A172 (cell line): ENCODE results near the gene CCDC85C. TPM values are rescaled to one million over a fixed set of nuclear protein-coding genes. Genes with fewer than 3 reads are reported as not detected.

Experiments
- DNase-seq: peaks from one replicate; pipeline ENCODE4 v3.0.0-alpha.2; 2015; ENCODE audit warnings: low spot score
- total RNA-seq: library from RNA; depleted of rRNA; stranded (reverse); fragments of >200 nt; shearing (Covaris generic); gene quantifications from 2 replicates; pipeline ENCODE4 v1.2.3, GENCODE V29; 2014

CCDC85C gene
- total RNA-seq, 1 experiment from 2014 or later = 84.9 TPM

DNA sequence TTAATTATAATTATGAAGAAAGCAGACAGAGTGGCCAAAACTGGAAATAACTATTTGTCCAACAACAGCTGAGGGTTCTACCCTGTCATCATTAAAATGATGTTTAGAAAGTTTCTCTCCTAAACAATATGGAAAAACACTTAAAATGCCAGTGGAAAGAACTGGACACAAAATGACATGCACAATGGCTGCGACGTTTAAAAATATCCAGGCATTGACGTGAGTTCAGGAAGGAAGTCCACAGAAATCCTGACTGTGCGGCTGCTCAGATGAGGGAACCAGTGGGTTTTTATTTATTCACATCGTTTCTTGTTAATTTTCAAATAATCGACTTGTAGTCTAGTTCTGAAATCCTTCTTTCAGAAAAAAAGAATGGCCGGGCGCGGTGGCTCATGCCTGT, 64.5 kb downstream of the CCDC85C start:
- no peak for DNase-seq

DNA sequence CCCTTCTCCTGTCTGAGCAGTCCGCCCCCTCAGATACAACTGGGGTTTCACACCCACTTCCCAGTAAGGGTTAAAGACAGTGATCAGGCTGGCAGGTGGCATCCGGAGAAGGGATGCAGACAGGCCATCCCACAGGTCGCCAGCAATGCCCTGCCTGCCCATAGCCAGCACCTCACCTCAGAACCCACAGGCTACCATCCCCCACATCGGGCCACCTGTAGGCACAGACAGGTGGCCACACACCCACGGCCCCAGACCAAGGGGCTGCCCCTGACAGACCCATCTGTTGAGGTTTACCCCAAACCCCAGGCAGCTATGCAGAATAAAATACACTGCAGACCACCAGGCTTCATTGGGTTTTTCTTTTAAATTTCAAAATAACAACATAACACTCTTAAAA, 65.3 kb downstream of the CCDC85C start:
- DNase-seq = no peak

DNA sequence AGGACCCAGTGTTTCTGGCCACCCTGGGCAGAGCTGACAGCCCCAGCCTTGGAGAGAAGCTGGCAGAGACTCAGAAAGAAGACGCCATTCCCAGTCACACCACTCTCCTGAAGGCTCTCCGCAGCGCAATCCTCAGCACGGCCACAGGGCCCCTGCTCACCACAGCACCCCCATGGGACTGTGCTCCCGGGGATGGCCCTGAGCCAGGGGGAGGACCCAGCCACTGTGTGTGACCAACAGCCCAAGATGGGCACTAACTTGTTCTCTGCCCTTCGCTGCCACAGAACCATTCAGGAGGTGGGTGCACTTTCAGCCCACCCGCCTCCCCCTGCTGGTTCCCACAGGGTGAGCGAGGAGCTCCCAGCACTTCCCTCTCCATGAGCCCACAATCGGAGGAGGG, 65.7 kb downstream of the CCDC85C start:
- DNase-seq = peak; percentile 43

DNA sequence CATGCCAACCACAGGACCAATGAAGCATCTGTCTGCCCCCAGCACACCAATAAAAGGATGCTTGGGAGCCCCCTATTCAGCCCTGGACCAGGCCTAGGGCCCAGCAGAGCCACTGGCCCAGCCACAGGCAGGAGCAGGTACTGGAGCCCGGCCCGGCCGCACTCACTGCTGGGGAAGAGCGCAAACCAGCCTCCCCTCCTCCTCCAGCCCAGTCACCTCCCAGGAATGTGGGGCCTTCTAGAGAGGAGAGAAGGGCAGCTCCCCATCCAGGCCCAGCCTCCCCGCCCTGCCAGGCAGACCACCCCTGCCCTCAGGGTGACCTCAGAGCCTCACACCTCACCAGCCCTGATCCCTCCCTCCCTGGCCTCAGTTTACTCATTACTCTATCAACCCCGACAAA, 66.6 kb downstream of the CCDC85C start:
- DNase-seq = peak; percentile 71

DNA sequence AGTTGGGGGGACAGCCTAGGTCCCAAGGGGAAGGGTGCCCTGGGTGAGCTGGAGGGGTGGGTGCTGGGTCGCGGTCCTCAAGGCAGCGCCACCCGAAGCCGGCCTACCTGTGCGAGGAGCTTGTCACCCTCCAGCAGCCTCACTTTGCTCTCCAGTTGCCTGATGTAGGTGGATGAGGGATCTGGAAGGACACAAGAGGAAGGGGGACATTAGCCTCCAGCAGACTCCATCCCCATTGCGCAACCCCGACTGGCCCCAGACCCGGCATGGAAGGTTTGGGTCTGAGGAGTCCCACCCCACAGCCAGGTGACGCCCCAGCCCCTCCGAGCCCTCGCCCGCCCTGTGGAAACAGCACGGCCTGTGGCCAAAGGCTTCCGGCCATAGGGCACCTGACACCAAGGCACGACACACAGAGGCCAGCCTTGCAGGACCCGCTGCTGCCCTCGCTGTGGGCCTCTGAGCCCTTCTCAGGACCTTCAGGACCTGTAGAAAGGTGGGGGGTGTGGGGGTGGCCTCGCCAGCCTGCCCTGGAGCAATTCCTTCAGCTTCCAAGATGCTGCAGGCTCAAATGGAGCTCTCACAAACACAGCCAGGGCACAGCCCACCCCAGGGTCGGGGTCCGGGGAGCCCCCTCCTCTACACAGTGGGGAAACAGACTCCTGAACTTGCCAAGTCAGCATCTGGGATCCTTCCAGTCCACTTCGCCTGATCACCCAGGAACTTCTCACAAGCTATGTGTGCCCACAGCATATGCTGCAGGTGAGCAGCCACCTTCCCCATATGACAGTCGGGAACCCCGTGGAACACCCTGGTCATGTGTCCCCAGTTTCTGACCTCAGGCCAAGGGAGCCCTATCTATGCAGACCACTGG, 67.9 kb downstream of the CCDC85C start:
- DNase-seq = no peak

DNA sequence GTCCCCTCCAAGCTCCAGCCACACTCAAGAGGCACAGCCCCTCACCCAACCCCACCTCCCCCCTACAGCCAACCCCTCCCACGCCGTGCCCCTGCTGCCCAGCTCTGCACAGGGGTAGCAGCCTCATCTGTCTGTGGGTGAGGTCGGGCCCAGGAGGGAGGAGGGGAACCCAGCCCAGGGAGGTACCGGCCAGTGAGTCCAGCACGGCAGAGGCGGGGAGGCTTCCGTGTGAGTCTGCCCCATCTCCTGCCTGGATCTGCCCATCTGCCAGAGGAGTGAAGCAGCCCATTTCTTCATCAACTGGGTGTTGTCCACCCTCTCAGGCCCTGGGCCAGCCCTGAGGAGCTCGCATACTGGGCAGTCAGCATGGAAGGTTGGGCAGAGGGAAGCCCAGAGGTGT, 68.6 kb downstream of the CCDC85C start:
- no peak for DNase-seq

DNA sequence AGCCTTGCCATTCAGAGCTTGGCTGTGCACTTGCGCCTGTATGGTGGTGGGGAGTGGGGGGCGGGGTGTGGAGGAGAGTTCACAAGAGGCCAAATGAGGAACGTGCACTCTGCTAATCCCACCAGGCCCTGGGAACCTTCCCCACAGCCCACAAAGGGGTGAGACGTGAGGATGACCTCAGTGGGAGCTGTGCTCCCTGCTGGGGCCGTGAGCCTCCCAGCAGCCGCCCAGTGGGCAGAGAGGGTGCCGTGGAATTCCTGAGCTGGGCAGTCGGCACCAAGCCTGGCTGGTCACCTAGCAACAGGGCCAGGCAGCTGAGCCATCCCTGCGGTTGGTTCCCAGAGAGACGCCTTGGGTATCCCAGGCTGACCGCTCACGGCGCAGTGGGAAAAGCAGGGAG, 69.1 kb downstream of the CCDC85C start:
- DNase-seq = peak; percentile 85

DNA sequence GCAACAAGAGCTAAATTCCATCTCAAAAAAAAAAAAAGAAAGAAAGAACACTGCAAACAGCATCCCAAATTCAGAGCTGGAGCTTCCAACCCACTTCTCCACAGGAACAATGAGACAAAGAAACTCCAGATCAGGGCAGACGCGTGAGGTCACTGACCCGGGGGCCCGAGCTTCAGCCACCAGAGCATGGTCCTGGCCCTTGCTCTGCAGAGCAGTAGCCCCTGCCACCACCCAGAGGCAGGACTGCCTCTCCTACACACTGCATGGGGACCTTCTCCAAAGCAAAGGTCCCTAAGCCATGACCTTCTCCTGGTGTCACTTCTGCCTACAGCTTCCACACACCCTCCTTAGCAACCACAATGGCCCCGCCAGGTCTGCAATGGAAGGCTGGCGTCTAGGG, 69.7 kb downstream of the CCDC85C start:
- DNase-seq = no peak

DNA sequence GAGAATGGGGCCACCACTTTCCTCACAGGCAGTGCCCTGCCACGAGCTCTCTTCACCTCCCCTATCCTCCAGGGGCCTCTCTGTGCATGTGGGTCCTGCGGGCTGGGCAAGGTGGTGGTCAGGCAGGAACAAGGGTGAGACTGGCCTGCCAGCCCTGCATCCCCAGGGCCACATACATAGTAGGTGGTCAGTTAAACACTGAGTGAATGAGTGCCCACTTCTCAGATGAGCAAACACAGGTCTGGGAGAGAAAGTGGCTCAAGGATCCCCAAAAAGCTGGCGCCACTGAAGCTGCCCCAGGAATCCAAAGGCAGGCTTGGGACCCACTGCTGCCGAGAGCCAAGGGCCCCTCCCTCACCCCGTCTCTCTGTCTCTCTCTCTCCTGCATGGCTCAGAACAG, 71.7 kb downstream of the CCDC85C start:
- no peak for DNase-seq

DNA sequence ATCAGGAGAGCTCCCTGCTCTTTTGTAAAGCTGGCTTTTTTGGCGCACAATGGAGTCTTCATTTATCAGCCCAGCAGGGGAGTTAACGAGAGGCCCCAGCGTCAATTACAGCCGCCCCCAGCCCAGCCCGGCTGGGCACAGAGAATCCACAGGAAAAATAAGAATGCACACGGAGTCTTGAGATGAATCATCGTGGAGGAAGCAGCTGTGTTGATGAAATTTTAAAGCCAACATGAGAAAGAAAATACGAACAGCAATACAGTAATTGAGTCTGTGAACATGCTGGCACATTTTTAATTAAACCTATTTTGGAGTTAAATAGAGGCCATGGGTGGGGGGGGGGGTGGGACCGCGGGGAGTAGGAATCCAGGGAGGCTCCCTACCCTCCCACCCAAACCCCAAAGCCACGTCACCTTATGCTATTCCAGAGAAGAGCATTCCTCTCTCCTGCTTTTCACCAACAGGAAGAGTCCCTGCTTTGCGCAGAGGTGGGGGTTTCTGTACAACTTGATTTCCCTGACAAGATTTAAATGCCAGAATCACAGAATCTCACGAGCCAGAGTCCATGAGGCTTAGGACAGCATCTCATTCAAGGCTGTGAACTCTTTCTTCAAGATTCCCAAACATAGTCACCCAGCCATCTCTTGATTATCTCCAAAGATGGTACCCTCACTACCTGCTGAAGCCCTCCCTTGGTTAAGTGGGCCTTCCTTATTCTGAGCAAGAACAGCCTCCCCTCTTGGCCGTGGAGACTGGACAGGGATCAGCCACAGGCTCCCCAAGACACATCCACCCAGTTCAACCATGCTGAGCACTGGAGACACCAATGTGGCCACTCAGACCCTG, 72.5 kb downstream of the CCDC85C start:
- peak; percentile 49 for DNase-seq

DNA sequence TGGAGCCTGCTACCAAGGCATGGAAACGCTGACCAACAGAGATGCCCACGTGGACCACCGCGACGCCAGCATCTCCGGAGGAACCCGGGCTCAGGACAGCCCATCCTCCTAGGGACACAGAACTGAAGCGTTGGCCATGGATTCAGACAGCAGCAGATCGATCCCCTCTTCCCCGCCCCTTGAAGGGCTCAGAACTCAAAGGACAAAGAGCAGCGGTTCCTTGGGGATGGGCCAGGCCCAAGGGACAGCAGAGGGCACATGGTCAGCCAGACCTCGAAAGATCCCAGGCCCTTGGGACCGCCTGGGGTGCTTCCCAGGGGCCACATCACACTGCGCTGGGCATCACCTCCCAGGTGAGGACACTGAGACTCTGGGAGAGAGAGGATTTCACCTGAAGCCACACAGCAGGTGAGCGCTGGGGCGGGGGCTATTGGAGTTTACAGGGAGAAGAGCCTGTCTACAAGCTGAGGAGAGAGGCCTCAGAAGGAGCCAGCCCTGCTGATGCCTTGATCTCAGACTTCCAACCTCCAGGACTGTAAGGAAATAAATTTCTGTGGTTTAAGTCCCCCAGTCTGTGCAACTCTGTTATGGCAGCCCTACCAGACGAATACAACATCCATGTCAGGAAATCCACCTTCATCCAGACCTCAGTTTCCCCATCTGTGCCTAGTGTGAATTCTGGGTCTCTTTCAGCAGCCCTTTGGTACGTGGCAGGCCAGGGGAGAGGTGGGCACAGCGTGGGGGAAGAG, 73.4 kb downstream of the CCDC85C start:
- DNase-seq = no peak

DNA sequence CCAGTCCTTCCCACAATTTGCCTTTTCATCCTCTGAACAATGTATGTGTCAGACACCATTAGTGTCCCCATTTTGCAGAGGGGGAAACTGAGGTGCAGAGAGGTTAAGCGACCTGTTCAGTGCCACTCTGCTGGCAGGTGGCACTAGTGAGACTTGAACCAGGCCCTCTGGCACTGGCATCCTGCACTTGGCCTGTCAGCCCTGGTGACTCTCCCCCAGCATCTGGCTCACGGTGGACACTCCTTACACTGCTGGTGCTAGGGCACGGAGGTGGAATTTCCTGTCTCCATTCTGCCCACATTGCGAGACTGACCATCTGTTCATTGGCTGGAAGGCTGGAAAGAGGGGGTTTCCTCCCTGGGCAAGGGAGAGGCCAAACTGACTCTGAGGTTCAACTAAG, 74.1 kb downstream of the CCDC85C start:
- peak; percentile 33 for DNase-seq

DNA sequence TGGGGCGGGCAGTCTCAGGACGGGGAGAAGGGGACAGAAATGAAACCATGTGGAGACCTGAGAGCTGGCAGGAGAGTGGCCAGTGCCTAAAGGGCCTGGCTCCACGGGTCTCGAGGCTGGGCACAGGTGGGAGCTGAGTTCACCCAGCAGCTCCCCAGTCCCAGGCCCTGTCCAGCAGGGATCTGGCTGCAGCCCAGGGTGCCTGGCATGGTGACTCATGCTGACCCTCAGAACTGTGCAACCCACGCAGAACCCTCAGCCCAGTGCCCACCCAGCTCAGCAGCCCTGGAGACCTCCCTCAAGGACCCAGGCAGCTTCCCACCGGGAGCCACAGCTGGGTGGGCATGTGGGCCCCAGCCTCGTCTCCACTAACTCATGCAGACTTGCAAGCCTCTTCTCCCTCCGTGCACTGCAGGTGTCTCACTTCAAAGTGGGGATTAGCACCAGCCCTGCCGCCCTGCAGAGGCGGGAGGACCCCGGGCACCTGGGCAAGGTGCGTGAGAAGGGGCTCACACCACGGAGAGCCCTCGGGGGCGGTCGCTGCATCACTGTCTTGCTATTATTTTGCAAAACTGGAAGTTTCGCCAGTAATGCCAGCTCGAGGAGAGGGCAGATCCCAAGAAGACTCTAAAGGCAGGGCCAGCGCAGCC, 76.5 kb downstream of the CCDC85C start:
- no peak for DNase-seq

DNA sequence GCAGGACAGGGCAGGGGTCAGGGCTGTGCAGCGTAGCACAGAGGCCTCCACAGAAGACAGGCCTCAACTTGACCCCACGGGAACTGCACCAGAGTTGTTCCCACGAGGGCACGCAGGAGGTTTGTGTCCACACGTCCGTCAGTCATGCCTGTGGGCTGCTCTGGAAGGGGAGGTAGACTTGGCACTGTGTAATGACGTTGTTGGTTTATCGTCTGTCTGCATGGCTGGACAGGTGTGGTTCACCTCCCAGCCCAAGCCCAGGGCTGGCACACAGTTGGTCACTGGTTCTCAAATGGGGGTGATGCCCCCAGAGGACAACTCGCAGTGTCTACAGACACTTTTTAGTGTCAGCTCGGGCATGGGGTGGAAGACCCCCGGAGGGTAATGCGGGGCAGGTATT, 77.0 kb downstream of the CCDC85C start:
- no peak for DNase-seq

DNA sequence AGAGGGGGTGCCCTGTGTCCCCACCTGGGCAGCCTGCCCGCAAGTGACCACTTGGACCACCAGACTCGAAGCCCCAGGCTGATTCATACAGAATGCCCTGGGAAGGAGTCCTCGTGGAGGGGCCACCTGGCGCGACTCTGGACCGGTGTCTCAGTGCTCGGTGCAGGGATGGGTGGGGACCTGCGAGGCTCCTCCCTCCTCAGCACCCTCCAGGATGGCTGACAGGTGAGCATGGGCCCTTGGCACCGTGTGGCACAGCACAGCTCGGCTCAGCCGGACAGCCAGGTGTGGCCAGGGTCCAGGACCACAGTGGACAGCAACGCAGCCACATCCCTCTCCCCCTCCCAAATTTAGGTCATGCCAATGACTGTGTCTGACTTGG, 78.3 kb downstream of the CCDC85C start:
- no peak for DNase-seq

DNA sequence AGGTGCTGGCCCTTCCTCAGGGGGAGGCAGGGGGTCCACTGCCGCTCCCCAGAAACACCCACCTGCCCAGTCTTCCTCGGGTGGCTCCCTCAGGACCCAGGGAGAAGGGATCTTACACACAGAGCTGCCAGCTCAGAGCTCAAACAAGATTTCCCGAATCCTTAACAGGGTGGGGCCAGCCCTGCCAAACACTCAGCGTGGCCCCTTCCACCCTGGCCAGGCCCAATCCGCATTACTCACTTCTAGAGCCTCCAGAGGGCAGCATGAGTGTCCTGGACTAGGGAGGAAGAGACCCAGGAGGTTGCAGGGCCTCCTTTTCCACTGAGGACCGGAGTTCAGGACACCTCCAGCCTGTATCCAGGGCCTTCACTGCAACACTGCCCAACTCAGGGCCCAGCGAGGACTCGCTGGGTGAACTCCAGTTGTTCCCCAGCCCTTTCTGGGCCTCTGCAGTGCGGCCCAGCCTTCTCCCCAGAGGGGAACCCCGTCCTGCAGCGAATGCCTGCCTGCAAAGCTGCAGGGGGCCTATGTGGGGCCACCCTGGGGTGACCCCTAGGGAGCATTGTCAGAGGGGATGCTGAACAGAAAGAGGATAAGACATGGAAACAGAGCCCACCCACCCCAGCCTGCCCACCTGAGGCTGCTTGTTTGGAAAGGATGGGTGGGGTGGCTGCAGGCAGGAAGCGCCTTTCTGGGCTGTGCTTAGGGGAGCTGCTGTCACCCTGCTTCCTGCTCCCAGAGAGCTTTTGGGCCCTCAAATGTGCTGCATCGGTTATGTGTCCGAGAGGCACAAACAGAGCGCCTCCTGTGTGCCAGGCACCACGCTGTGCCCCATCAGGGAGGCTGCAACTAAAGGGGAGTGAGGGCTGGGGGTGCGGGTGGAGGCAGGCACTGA, 79.0 kb downstream of the CCDC85C start:
- peak; percentile 61 for DNase-seq

DNA sequence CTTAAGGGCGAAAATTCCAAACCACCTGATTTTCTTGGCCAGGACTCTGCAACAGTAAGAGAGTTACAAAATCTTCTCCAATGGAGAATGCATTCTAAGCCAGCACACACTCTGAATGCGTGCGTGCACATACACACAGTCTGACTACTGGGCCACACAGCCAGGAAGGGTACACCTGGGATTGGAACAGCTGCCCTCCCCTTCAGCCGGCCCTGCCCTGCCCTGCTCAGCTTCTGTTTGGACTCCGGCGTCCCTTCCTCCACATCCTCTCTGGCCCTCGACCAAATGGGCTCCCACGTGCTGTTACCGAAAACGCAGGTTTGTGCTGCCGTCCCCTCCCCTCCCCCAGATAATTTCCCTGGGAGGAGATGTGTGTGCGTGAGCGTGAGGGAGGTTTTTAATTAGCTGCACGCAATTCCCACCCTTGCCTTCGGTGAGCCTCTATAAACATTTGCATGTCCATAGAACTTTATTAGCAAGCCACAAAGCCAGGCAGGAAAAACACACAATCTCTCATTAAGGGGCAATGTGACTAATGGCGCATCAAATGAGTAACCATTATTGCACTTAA, 79.8 kb downstream of the CCDC85C start:
- peak; percentile 38 for DNase-seq

DNA sequence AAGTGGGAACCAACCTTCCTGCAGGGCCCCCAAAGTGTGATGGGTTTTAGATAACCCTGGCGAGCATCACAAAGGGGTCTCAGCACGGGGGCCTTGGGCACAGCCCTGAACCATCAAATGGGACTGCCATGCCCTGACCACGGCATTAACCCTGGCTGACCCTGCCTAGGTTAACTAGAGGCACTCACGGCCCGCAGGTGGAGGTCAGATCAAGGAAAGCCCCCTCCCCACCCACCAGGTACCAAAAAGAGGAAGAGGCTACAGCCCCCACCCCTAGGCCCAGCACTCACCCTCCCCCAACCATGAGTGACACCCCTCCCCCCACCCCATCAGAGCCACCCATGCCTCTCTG, 80.3 kb downstream of the CCDC85C start:
- DNase-seq = no peak

DNA sequence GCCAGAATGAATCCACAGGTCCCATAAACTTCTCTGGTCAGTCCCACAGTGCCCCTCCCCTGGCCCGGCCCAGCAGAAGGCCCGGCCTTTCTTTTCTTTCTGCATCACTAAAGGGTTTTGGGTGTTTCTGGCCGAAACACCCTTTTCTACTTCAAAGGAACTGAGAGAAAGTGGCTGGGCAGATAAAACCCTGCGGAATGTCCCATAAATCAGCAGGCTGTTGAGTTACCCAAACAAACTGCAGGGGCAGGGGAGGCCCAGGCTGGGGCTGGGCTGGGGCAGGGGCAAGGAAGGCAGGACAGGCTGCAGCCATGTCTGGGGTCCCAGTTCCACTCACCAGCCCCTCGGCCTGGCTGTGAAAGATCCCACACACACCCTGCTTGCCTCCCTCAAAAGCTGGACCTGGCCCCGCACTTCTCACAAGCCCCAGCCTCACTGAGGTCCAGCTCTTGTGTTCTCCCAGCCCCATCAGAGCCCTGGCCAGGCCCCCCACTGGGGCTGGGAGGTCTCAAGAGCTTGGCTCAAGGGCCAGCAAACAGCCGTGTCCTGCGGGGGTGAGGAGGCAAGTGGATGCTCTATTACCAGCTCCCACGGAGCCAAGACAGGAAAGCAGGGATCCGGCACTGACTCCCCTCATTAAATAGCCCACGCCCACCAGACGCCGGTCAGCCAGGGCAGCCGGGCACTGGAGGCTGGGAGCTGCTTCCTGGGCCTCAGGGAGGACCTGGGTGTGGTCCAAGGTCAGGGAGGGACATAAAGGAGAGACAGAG, 80.9 kb downstream of the CCDC85C start:
- DNase-seq = peak; percentile 51

DNA sequence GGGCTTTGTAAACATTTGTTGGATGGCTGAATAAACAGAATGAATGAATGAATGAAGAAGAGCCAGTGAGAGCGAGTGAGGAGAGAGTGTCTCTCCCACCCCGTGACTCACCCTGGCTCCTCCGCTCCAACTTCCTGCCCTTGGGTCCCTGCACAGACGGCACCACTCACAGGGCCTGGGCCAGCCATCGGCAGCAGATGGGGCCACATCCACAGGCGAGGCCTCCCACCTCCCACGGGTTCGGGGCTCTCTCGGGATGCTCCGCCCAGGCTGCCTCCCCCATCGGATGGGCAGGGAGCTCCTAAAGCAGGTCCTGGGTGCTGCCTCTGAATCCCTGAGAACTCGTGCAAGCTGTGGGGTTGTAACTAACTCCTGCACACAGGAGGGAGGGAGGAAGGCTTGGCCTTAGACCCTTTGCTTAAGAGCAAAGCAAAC, 81.5 kb downstream of the CCDC85C start:
- DNase-seq = peak; percentile 71
